HUDEP-2 (cell line): ENCODE measurements around the gene SLC38A9.
"Not testable (repeated sequence)": the region's sequence is repeated elsewhere in the genome, so short reads cannot be mapped to it uniquely, and the experiment has no call there.

ENCODE experiments used
- DNase-seq, 76 experiments: peaks; one replicate each; lab custom pipeline; 2025; ENCODE audit not compliant: unreplicated experiment in 76 of 76; lab: John Stamatoyannopoulos, UW

SLC38A9 gene

GRCh38 chr5:55620766-55621160 is 91.4 kb downstream of the SLC38A9 start:
- DNase-seq: no peak

GRCh38 chr5:55620009-55620765 is 91.9 kb downstream of the SLC38A9 start:
- DNase-seq: no peak

- DNase-seq: no peak
These were observed 93.8 kb downstream of the SLC38A9 start for GRCh38 chr5:55618318-55618717.

- DNase-seq: no peak
These were observed 98.8 kb downstream of the SLC38A9 start for GRCh38 chr5:55613112-55613868.

GRCh38 chr5:55610542-55610941 is 101.6 kb downstream of the SLC38A9 start:
- DNase-seq: no peak

GRCh38 chr5:55609413-55609812 is 102.7 kb downstream of the SLC38A9 start:
- no peak for DNase-seq

GRCh38 chr5:55608595-55609349 is 103.4 kb downstream of the SLC38A9 start:
- no peak for DNase-seq

- not testable (repeated sequence) for DNase-seq
These were observed 104.8 kb downstream of the SLC38A9 start for GRCh38 chr5:55607309-55607708.

- no peak for DNase-seq
These were observed 107.5 kb downstream of the SLC38A9 start for GRCh38 chr5:55604611-55605067.

GRCh38 chr5:55603922-55604321 is 108.2 kb downstream of the SLC38A9 start:
- DNase-seq: peak in 2 of 76 experiments; percentile 10 to 11

GRCh38 chr5:55601628-55602027 is 110.5 kb downstream of the SLC38A9 start:
- no peak for DNase-seq

GRCh38 chr5:55601204-55601618 is 110.9 kb downstream of the SLC38A9 start:
- peak in 1 of 76 experiments; percentile 3 for DNase-seq

- DNase-seq: no peak
These were observed 111.5 kb downstream of the SLC38A9 start for GRCh38 chr5:55600497-55601203.

- DNase-seq: no peak
These were observed 112.0 kb downstream of the SLC38A9 start for GRCh38 chr5:55600086-55600485.

GRCh38 chr5:55599148-55600050 is 112.7 kb downstream of the SLC38A9 start:
- no peak for DNase-seq

GRCh38 chr5:55597014-55597981 is 114.8 kb downstream of the SLC38A9 start:
- no peak for DNase-seq

- no peak for DNase-seq
These were observed 117.5 kb downstream of the SLC38A9 start for GRCh38 chr5:55594671-55595070.

- no peak for DNase-seq
These were observed 119.0 kb downstream of the SLC38A9 start for GRCh38 chr5:55593115-55593472.
